Fibroblast of skin of scalp (primary cell): ENCODE data around the gene HLA-DPA1. TPM values are rescaled to one million over a fixed set of nuclear protein-coding genes. Genes with fewer than 3 reads are reported as not detected.
A peak's percentile ranks its signal among the peaks of the same experiment; 100 is the strongest.
"Not testable (repeated sequence)": the region's sequence is repeated elsewhere in the genome, so short reads cannot be mapped to it uniquely, and the experiment has no call there.

Source experiments
- DNase-seq: peaks from one replicate; pipeline ENCODE4 v3.0.0-alpha.2; 2013
- polyA plus RNA-seq, 2 experiments: library from polyadenylated mRNA; unstranded; fragments of 120-200 nt; gene quantifications; one replicate each; pipeline ENCODE4 v1.2.1, GENCODE V29; 2013; ENCODE audit not compliant: insufficient read length in 2 of 2

Gene HLA-DPA1
- 1.2 TPM for polyA plus RNA-seq (2013, experiment 1 of 2; ENCODE audit: insufficient read length)
- 1.2 TPM for polyA plus RNA-seq (2013, experiment 2 of 2; ENCODE audit: insufficient read length)

DNA sequence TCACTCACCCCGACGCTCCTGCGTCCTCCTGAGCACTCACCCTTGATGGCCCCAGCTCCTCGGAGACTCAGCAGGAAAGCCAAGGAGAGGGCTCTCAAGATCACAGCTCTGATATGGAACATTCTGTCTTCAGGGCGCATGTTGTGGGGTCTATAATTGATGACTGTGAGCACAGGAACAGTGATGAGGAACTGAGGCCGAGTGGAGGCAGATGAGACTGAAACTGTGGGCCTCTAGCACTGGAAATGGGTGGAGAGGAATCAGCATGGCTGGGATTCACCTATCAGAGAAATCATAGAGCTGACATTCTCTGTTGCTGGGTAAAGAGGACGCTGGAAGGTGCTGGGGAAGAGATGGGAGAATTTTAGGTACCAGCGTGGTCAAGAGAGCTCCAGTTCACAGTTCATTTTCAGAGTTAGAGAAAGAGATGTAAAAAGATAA lies at the start of gene HLA-DPA1:
HLA-DPA1 (minus strand) TSS at position 219 of the 441 bp plus-strand sequence.
- DNase-seq: no peak

- no peak for DNase-seq
Measured at GRCh38 chr6:33123181-33123580, 49.7 kb upstream of the HLA-DPA1 start.

GRCh38 chr6:33120001-33120400 lies 46.6 kb upstream of the HLA-DPA1 start:
- DNase-seq: no peak

- DNase-seq: peak; percentile 57
Measured at GRCh38 chr6:33118525-33119123, 45.2 kb upstream of the HLA-DPA1 start.

DNA sequence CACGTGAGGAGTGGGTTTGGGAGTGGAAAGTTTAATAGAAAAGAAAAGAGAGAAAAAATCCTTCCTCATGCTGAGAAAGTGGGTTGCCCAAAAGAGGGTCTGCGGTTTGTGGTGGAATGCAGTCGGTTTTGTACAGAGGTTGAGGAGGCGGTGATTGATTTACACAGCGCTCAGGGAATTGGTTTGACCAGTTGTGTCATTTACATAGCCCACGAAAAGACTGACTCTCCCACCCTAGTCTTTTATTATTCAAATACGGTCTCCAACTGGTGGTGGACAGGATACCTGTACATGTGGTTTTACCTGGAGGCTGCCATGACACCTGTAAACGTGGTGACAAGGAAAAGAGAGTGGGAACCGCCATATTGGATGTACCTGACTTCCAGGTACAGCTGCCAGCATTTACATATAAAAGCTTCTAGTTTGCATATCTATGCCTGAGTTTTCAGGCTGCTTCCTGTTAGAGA lies 44.4 kb upstream of the HLA-DPA1 start:
- no peak for DNase-seq

- DNase-seq: peak; percentile 20
Measured at GRCh38 chr6:33116841-33117711, 43.6 kb upstream of the HLA-DPA1 start.

DNA sequence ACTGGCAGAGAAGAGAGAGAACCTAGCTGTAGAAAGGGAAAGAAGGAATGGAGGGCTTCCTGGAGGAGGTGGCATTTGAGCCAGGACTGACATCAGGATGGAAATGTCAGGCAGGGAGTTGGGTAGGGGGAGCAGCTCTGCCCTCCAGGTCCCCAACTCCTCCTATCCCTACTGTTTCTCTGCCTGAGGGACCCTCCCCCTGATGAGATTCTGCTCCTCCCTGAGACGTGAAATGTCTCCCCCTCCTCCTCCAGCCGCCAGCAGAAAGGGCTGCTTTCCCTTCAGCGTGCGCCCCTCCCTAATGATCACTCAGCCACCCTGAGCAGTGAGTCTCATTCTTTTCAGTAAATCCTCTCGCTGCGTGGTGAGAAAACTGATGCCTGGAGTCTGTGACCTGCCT lies 43.0 kb upstream of the HLA-DPA1 start:
- DNase-seq: no peak

DNA sequence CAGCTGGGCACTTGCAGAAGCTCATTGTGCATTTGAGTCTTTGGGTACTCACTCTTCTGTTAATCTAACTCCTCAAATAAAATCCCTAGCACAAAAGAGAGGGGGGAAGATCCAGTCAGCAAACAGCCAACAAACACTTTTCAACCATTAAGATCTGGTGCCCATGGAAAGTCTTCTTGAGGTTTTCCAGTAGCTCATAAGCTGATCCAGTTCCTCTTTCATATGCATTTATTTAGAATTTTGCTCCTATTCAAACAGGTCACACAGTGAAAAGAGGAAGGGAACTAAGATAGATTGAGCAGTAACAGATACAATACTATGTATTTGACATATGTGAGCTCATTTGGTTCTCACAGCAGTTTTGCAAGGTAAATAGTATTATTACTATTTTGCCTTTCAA lies 41.0 kb upstream of the HLA-DPA1 start:
- DNase-seq: no peak

DNA sequence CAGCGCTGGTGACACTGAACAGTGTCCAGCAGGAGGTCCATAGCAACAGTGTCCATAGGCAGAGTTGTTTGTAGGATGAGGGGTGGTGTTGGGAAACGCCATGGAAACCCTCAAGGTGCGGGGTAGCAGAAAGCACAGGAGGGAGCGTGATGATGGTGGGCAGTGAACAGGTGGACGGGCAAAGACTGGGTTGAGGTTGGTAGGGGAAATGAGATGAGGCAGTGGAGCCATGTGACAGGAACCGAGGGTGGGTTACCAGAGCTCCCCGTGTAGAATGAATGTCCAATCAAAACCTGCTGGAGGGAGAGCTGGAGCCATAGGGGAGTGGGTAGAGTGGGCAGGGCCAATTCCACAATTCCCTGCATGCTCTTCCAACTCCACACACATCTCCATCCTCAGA lies 40.3 kb upstream of the HLA-DPA1 start:
- no peak for DNase-seq

DNA sequence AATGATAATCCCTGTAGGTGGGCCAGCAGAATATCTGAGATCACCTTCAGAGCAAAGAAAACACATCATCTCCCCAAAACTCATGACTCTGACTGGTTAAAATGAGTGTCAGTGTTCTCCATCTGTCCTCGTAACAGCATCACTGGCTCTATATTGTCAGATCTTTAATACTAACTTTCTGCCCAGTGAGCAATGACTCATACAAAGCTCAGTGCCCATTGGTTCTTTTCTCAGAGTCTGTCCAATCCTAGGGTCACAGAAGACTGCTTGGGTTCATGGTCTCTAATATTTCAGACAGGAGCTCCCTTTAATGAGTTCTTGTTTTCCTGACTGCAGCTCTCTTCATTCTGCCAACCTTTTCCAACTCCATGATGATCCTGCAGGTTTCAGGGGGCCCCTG lies 38.7 kb upstream of the HLA-DPA1 start:
- DNase-seq: peak; percentile 51

DNA sequence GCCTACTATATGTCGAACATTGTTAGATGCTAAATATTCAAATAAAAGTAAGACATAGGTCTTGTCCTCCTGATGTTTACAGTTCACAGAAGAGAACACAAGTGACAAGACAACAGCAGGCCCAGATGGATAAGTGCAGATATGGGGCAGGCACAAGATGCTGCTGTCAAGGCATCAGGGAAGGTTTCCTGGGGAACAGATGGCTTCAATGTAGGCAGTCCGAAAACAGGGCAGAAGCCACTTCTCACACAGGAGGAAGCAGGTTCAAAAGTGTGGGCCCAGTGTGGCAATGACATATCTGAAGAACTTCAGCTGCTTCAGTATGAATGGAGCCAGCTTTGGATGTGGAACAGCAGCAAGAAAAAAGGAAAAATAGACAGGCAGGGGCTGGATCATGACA lies 34.9 kb upstream of the HLA-DPA1 start:
- DNase-seq: no peak

DNA sequence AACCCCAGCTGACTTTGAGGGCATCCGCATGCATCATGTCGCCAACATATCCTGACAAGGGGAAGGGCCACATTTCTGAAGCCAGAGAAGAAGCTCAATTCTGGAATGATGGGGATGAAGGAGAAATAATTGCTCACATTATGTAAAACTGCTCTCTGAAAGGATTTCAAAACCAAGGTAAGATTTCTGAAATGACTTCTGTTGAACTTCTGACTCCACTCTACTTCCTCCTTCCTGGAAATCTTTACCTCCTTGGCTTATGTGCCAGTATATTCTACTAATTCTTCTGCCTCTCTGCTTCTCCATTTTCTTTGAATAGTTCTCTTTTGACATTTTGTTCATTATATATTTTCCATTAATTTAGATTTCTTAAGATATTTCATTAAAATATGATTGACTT lies 34.2 kb upstream of the HLA-DPA1 start:
- no peak for DNase-seq

- no peak for DNase-seq
Measured at GRCh38 chr6:33105916-33106871, 32.7 kb upstream of the HLA-DPA1 start.

GRCh38 chr6:33105386-33105785 lies 31.9 kb upstream of the HLA-DPA1 start:
- DNase-seq: no peak

DNA sequence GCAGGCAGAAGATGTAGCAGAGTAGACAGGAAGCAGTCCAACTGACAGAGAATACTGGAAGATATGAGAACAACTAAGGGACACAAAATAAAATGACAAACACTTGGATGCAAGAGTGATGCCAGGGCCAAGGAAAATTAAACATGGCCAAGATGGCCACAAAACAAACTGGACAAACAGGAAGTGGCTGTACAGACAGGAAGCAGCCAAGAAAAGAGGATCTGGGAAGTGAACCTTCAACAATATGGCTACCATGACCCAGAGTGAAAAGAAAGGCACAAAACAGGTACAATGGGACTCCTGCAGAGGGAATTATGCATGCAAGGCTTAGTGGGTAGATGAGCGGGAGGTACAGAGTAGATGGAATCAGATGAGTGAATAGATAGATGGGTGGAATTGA lies 31.4 kb upstream of the HLA-DPA1 start:
- no peak for DNase-seq

- no peak for DNase-seq
Measured at GRCh38 chr6:33103776-33104175, 30.3 kb upstream of the HLA-DPA1 start.

DNA sequence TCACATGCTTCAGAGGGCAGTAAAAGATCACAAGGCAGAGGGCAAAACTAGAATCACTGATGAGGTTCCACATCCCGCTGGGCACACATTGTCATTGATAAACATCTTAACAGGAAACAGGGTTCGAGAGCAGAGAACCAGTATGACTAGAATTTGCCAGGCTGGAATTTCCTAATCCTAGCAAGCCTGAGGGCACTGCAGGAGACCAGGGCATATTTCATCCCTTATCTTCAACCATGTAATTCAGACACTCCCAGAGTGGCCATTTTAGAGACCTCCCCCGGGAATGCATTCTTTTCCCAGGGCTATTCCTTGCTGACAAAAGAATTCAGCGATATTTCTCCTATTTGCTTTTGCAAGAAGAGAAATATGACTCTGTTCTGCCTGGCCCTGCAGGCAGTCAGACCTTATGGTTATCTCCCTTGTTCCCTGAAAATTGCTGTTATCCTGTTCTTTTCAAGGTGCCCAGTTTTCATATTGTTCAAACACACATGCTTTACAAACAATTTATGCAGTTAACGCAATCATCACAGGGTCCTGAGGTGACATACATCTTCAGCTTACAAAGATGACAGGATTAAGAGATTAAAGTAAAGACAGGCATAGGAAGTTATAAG lies 27.8 kb upstream of the HLA-DPA1 start:
- not testable (repeated sequence) for DNase-seq

GRCh38 chr6:33095681-33096080 lies 22.2 kb upstream of the HLA-DPA1 start:
- no peak for DNase-seq

DNA sequence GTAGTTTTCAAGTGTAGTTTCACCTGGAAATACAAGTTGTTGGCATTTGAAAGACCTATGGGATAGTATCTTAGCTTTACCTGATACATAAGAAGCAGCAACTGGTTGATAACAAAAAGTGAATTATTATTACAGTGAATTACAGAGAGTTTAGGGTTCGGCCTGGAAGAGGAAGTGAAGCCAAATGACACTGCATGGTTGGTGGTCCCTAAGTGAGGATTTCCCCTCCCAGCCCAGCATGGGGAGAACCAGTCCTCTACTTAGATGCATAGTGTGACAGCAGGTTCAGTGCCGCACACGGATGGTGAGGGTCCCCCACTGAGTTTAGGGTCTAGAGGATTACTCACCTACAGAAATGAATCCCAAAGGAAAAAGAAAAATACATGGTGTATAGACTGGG lies 20.4 kb upstream of the HLA-DPA1 start:
- DNase-seq: no peak

DNA sequence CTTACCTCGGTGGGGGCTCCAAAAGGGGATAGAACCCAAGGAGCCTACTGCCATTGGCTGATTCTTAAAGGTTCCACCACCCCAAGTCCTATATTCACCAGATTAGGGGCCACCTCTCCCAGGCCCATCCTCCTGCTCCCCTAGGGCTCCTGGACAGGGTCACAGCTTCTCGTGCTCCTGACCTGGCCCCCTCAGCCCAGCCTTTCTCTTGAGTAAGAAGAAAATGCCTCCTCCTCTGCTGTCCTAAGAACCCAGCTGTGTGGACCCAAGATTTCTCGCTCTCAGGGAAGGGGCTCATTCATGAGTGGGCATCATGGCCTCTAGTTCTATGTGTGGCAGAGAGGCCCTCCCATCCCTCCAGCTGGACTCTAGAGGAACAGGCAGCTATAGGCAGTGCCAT lies 18.9 kb upstream of the HLA-DPA1 start:
- DNase-seq: no peak

DNA sequence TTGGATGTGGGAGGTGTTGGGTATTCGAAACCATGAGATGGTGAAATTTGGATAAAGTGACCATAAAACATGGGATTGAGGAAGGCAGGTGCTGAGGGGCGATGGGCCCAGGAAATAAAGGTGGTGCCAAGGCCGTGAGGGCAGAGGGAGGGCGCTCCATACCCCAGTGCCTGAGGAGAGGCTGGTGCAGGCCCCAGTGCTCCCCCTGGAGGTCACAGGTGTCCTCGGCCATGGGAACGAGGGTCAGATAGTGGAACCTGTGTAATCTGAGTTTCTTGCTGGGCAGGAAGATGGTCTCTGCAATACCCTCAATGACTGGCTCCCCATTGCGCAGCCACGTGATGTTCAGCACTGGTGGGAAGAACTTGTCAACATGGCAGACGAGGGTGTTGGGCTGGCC lies 18.5 kb upstream of the HLA-DPA1 start:
- no peak for DNase-seq

DNA sequence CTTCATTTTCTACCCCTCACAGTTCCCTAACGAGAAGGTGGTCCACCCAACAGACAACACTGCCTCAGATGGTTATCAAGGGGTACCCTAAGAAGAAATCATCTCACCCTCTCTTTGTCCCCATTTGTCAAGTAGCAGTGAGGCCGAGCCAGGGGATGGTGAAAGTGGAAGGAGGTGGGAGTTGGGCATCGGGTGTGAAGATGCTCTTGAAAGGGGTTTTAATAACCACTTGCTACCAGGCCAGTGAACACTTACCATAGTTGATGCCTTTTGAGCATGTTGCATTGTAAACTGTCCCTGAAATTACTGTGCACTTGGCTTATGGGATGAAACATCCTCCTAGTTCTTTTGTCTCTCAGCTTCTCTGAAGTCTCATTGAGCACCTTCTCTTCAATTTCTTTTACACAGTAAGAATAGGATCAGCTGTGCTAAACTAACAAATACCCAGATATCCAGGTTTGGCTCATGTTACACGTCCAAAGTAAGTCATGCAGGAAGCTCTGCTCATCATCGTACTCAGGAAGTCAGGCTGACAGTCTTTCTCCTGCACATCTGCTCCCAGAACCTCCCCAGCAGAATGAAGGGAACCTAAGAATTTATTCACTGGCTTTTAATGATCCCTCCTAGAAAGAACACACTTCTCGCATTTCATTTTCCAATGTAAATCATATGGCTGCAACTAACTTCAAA lies 15.6 kb upstream of the HLA-DPA1 start:
- DNase-seq: no peak
